Caco-2 (cell line): Measurements from ENCODE around the gene THSD7A. TPM values are rescaled to one million over a fixed set of nuclear protein-coding genes. Genes with fewer than 3 reads are reported as not detected.

Experiments used
- BruUV-seq: library from RNA; stranded (reverse); fragments of 400-500 nt; replicated peaks from 2 replicates; lab custom pipeline; 2021; lab: Mats Ljungman, UMichigan
- CTCF ChIA-PET: fragments of 300-600 bp; sonication (Branson Sonifier 250); formaldehyde crosslinking; loops from one replicate; lab custom pipeline; 2022; ENCODE audit warnings: antibody characterized with exemption; lab: Charles Lee
- POLR2A ChIA-PET: fragments of 300-600 bp; sonication (Branson Sonifier 250); formaldehyde crosslinking; loops from one replicate; lab custom pipeline; 2022; ENCODE audit warnings: antibody characterized with exemption; lab: Charles Lee
- DNase-seq, 2 experiments: peaks; one replicate each; pipeline versions ENCODE4 v3.0.0 to v3.0.0-alpha.2; 2020 to 2022
- H3K27me3 ChIP-seq: replicated peaks from 2 replicates; pipeline ENCODE4 v1.6.0; 2011; ENCODE audit warnings: low read length; ENCODE audit not compliant: control insufficient read depth, insufficient read depth
- H3K36me3 ChIP-seq: 2 replicates; pipeline ENCODE4 v1.5.1; 2011; ENCODE audit warnings: low read length; ENCODE audit not compliant: control insufficient read depth, insufficient read depth
- H3K4me1 ChIP-seq: fragments of 250-450 bp; sonication (Bioruptor Pico); 2 replicates; pipeline ENCODE4 v1.5.1; 2020; ENCODE audit warnings: mild to moderate bottlenecking
- H3K4me3 ChIP-seq: 2 replicates; pipeline ENCODE4 v1.5.1; 2011; ENCODE audit warnings: low read depth, mild to moderate bottlenecking, control low read depth, low read length
- H3K9me3 ChIP-seq: fragments of 250-450 bp; sonication (Bioruptor Pico); 2 replicates; pipeline ENCODE4 v1.5.1; 2020; ENCODE audit warnings: mild to moderate bottlenecking, moderate library complexity
- H3K27ac Mint-ChIP-seq: one replicate; pipeline ENCODE4 v1.8.0; 2022; ENCODE audit warnings: mixed read lengths; ENCODE audit not compliant: unreplicated experiment
- H3K27me3 Mint-ChIP-seq: one replicate; pipeline ENCODE4 v1.8.0; 2022; ENCODE audit warnings: mixed read lengths; ENCODE audit not compliant: insufficient read depth, unreplicated experiment
- H3K36me3 Mint-ChIP-seq: one replicate; pipeline ENCODE4 v1.8.0; 2022; ENCODE audit warnings: mild to moderate bottlenecking, mixed read lengths; ENCODE audit not compliant: insufficient read depth, unreplicated experiment
- H3K4me1 Mint-ChIP-seq: one replicate; pipeline ENCODE4 v1.8.0; 2022; ENCODE audit warnings: low read depth, mixed read lengths; ENCODE audit not compliant: unreplicated experiment
- H3K4me3 Mint-ChIP-seq: one replicate; pipeline ENCODE4 v1.8.0; 2022; ENCODE audit warnings: mild to moderate bottlenecking, moderate library complexity, mixed read lengths; ENCODE audit not compliant: unreplicated experiment
- H3K9me3 Mint-ChIP-seq: one replicate; pipeline ENCODE4 v1.8.0; 2022; ENCODE audit warnings: mixed read lengths; ENCODE audit not compliant: unreplicated experiment
- CTCF ChIP-seq, 2 experiments: fragments of 200-600 bp in 1 of 2; IDR thresholded peaks; 1 replicate in 1 of 2; 2 replicates in 1 of 2; pipeline versions ENCODE4 v1.5.1 to v1.8.0; 2011 to 2022; ENCODE audit warnings: antibody characterized with exemption in 1 of 2, control low read depth in 1 of 2, inconsistent platforms in 1 of 2, low read depth in 1 of 2, low read length in 1 of 2, mild to moderate bottlenecking in 1 of 2, moderate library complexity in 1 of 2; ENCODE audit not compliant: insufficient read depth in 1 of 2, severe bottlenecking in 1 of 2, unreplicated experiment in 1 of 2
- intact Hi-C: fragments of 100-400 bp; cut with micrococcal nuclease; formaldehyde crosslinking; loops from one replicate; pipeline ENCODE4 v1.10.0; 2022; ENCODE audit not compliant: unreplicated experiment
- total RNA-seq: library from RNA; stranded (reverse); gene quantifications from 2 replicates; pipeline ENCODE4 v1.2.3, GENCODE V29; 2022

THSD7A gene
- total RNA-seq, 1 experiment from 2014 or later = 0.05 TPM

GRCh38 chr7:11336432-11336831, 495.6 kb downstream of the THSD7A start:
- Mint-ChIP-seq H3K36me3 (no peaks in the 10 kb centered on the region), H3K4me1 (no peaks in the 10 kb centered on the region), H3K9me3 (no peaks in the 10 kb centered on the region), H3K27me3 (peaks cover 8% of the 10 kb centered on the region), H3K4me3 (no peak overlapping the region), H3K27ac (no peak overlapping the region)
- no TSS peak for BruUV-seq
- Histone ChIP-seq H3K9me3 (no peaks in the 10 kb centered on the region), H3K4me3 (no peak overlapping the region), H3K36me3 (no peaks in the 10 kb centered on the region), H3K27me3 (no peaks in the 10 kb centered on the region; the same call in 1 of the 2 replicates), H3K4me1 (no peaks in the 10 kb centered on the region)
- CTCF ChIA-PET = no interaction called here
- intact Hi-C loops = no loop called here
- TF ChIP-seq CTCF (IDR thresholded peaks at IDR 0.05; ENCODE audit: insufficient read depth in 1 of 2, low read depth in 1 of 2, low read length in 1 of 2, severe bottlenecking in 1 of 2, unreplicated experiment in 1 of 2) = no peak
- DNase-seq = no peak
- POLR2A ChIA-PET = no interaction called here

- no peaks in the 10 kb centered on the region; the same call in 1 of the 2 replicates for H3K27me3 ChIP-seq
- intact Hi-C loops = no loop called here
- Mint-ChIP-seq H3K27ac (no peak overlapping the region), H3K4me3 (no peak overlapping the region), H3K4me1 (no peaks in the 10 kb centered on the region), H3K36me3 (no peaks in the 10 kb centered on the region), H3K9me3 (no peaks in the 10 kb centered on the region), H3K27me3 (peaks cover 8% of the 10 kb centered on the region)
- no peaks in the 10 kb centered on the region for H3K9me3 ChIP-seq
- H3K36me3 ChIP-seq = no peaks in the 10 kb centered on the region
- no TSS peak for BruUV-seq
- H3K4me1 ChIP-seq = no peaks in the 10 kb centered on the region
- ChIA-PET POLR2A (no interaction called here), CTCF (no interaction called here)
- no peak for TF ChIP-seq CTCF (IDR thresholded peaks at IDR 0.05; ENCODE audit: insufficient read depth in 1 of 2, low read depth in 1 of 2, low read length in 1 of 2, severe bottlenecking in 1 of 2, unreplicated experiment in 1 of 2)
- H3K4me3 ChIP-seq = no peak overlapping the region
- no peak for DNase-seq
Measured at GRCh38 chr7:11335947-11336346, 496.1 kb downstream of the THSD7A start.

GRCh38 chr7:11332865-11333228, 499.2 kb downstream of the THSD7A start:
- ChIA-PET CTCF (no interaction called here), POLR2A (no interaction called here)
- no peaks in the 10 kb centered on the region for H3K36me3 ChIP-seq
- H3K4me3 ChIP-seq = no peak overlapping the region
- H3K9me3 ChIP-seq = no peaks in the 10 kb centered on the region
- no TSS peak for BruUV-seq
- no peak for DNase-seq
- no peaks in the 10 kb centered on the region for H3K4me1 Mint-ChIP-seq
- TF ChIP-seq CTCF (IDR thresholded peaks at IDR 0.05; ENCODE audit: insufficient read depth in 1 of 2, low read depth in 1 of 2, low read length in 1 of 2, severe bottlenecking in 1 of 2, unreplicated experiment in 1 of 2) = no peak
- no peak overlapping the region for H3K27ac Mint-ChIP-seq
- intact Hi-C loops = no loop called here
- peaks cover 8% of the 10 kb centered on the region for H3K27me3 Mint-ChIP-seq
- no peaks in the 10 kb centered on the region for H3K9me3 Mint-ChIP-seq
- H3K4me3 Mint-ChIP-seq = no peak overlapping the region
- H3K27me3 ChIP-seq = no peaks in the 10 kb centered on the region
- no peaks in the 10 kb centered on the region for H3K4me1 ChIP-seq
- no peaks in the 10 kb centered on the region for H3K36me3 Mint-ChIP-seq
